Gastrocnemius medialis (tissue), 4 donors: ENCODE measurements around the gene UBE2Q1. TPM values are rescaled to one million over a fixed set of nuclear protein-coding genes. Genes with fewer than 3 reads are reported as not detected.

Source experiments
- ATAC-seq, 2 donors: fragments of 150-250 bp; one replicate each; pipeline ENCODE4 v1.9.1; 2016
- DNase-seq, 2 donors: peaks; one replicate each; pipeline ENCODE4 v3.0.0-alpha.2; 2019
- H3K27ac ChIP-seq, 4 donors: fragments of 200-600 bp; sonication (generic); 1 replicate in 1 of 4; 2 replicates in 3 of 4; pipeline ENCODE4 v1.5.1; 2016 to 2018; ENCODE audit warnings: mild to moderate bottlenecking in 2 of 4, moderate library complexity in 1 of 4
- H3K27me3 ChIP-seq, 3 donors: fragments of 200-600 bp; sonication (generic) in 2 of 3; 1 replicate in 1 of 3; 2 replicates in 2 of 3; pipeline versions ENCODE4 v1.5.1 to v1.6.0; 2016 to 2019; ENCODE audit warnings: mild to moderate bottlenecking in 1 of 3, moderate library complexity in 1 of 3
- H3K36me3 ChIP-seq, 2 donors: fragments of 200-600 bp; sonication (generic) in 1 of 2; one replicate each; pipeline ENCODE4 v1.5.1; 2017 to 2018
- H3K4me1 ChIP-seq, 2 donors: fragments of 200-600 bp; sonication (generic) in 1 of 2; one replicate each; pipeline ENCODE4 v1.5.1; 2016 to 2017; ENCODE audit warnings: mild to moderate bottlenecking in 2 of 2
- H3K4me3 ChIP-seq, 4 donors: fragments of 200-600 bp; sonication (generic) in 3 of 4; 1 replicate in 1 of 4; 2 replicates in 3 of 4; pipeline ENCODE4 v1.5.1; 2016 to 2019; ENCODE audit warnings: mild to moderate bottlenecking in 2 of 4
- H3K9me3 ChIP-seq, 3 donors: fragments of 200-600 bp; sonication (generic) in 2 of 3; 1 replicate in 1 of 3; 2 replicates in 2 of 3; pipeline ENCODE4 v1.5.1; 2016 to 2019
- CTCF ChIP-seq, 5 experiments: fragments of 450-650 bp in 3 of 5; fragments of 200-600 bp in 2 of 5; sonication (generic) in 2 of 5; IDR thresholded peaks in 4 of 5; conservative IDR thresholded peaks in 1 of 5; 1 replicate in 4 of 5; 2 replicates in 1 of 5; pipeline ENCODE4 v1.5.1; 2016 to 2019; ENCODE audit warnings: antibody characterized with exemption in 5 of 5, mild to moderate bottlenecking in 3 of 5, moderate library complexity in 3 of 5
- POLR2A ChIP-seq, 2 donors: fragments of 450-650 bp; IDR thresholded peaks; one replicate each; pipeline ENCODE4 v1.6.1; 2017; ENCODE audit warnings: antibody characterized with exemption in 2 of 2, mild to moderate bottlenecking in 2 of 2, moderate library complexity in 2 of 2
- in situ Hi-C, 4 donors: fragments of 200-750 bp; cut with MboI; loops; one replicate each; pipeline versions ENCODE4 v1.15.0 to v1.8.0; 2017; ENCODE audit warnings: low sequenced_read_pairs in 4 of 4
- intact Hi-C: fragments of 100-400 bp; cut with DNase I; formaldehyde crosslinking; loops from one replicate; pipeline ENCODE4 v1.15.1; 2023; ENCODE audit warnings: low total_unique reads
- total RNA-seq, 4 donors: library from RNA; depleted of rRNA; stranded (reverse); fragments of >200 nt; gene quantifications; one replicate each; pipeline versions ENCODE4 v1.1.0 to v1.2.3, GENCODE V29; 2016

The UBE2Q1 gene
- total RNA-seq, 4 donors from 2014 or later = 18.8 to 42.8 (median 24.1) TPM

- TF ChIP-seq CTCF (IDR thresholded peaks at IDR 0.05 in 4 of 5, conservative IDR thresholded peaks at IDR 0.05 in 1 of 5) = no peak
- TF ChIP-seq POLR2A (IDR thresholded peaks at IDR 0.05) = no peak
- H3K36me3 ChIP-seq = peaks cover 0 to 14% of the 10 kb centered on the region in 2 donors
- ATAC-seq (no peak), DNase-seq (no peak)
- intact Hi-C loops = no loop called here
- no peaks in the 10 kb centered on the region for H3K4me1 ChIP-seq
- in situ Hi-C loops = loop anchor here in 1 of 4 donors (10.0 kb wide), 1 partner anchor 309 kb away; no protein-coding TSS in a partner anchor
- no peak overlapping the region for H3K27ac ChIP-seq
- no peaks in the 10 kb centered on the region for H3K9me3 ChIP-seq
- no peaks in the 10 kb centered on the region for H3K27me3 ChIP-seq
- no peak overlapping the region for H3K4me3 ChIP-seq
Observed at GRCh38 chr1:154575147-154575927, 16.9 kb upstream of the UBE2Q1 start.

DNA sequence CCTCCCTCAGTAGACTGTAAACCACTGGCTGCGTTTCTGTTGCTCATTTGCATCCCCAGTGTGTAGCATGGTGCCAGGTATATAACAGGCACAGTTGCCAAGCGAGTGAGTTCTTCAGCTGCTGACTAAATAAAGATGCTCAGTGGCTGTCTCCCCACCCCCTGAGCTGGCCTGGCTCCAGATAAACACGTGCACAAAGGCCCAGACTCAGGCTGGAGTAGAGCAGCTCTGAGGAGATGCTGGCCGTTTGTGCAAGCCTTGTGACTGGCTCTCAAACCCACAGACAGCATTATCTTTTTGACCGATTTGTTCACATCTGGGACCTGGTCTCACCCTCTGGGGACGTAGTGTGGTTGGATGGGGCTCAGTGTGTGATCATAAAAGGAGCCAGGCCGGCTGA lies 16.3 kb upstream of the UBE2Q1 start:
- Histone ChIP-seq H3K36me3 (peaks cover 0 to 9% of the 10 kb centered on the region in 2 donors), H3K4me1 (no peaks in the 10 kb centered on the region), H3K27ac (no peak overlapping the region), H3K4me3 (no peak overlapping the region), H3K9me3 (no peaks in the 10 kb centered on the region), H3K27me3 (no peaks in the 10 kb centered on the region)
- in situ Hi-C loops = loop anchor here in 2 of 4 donors (10.0 to 25.0 kb wide), 2 partner anchors 188 to 310 kb away; no protein-coding TSS in a partner anchor
- TF ChIP-seq POLR2A (IDR thresholded peaks at IDR 0.05) (no peak), CTCF (IDR thresholded peaks at IDR 0.05 in 4 of 5, conservative IDR thresholded peaks at IDR 0.05 in 1 of 5) (no peak)
- ATAC-seq (no peak), DNase-seq (no peak)
- intact Hi-C loops = no loop called here

DNA sequence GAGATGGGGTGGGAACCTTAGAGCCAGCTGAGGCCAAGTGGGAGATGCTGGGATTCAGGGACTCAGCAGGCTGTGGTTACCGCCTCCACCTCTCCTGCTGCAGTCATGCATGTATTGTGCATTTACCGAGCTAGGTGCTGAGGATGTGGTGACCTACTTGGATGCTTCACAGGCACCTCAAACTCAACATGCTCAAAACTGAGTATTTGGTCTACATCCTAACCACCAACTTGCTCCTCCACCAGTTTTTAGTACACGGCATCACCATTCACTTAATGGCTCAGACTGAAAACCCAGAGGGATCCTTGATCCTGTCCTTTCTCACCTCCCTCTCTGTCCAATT lies 14.7 kb upstream of the UBE2Q1 start:
- in situ Hi-C loops (loop anchor here in 2 of 4 donors (10.0 to 25.0 kb wide), 2 partner anchors 189 to 312 kb away; no protein-coding TSS in a partner anchor), intact Hi-C loops (no loop called here)
- Histone ChIP-seq H3K4me3 (no peak overlapping the region), H3K36me3 (no peaks in the 10 kb centered on the region), H3K4me1 (peaks cover under 1 to 1% of the 10 kb centered on the region in 2 donors), H3K27ac (no peak overlapping the region), H3K9me3 (no peaks in the 10 kb centered on the region), H3K27me3 (no peaks in the 10 kb centered on the region)
- no peak for TF ChIP-seq POLR2A (IDR thresholded peaks at IDR 0.05)
- TF ChIP-seq CTCF (IDR thresholded peaks at IDR 0.05 in 4 of 5, conservative IDR thresholded peaks at IDR 0.05 in 1 of 5) = no peak
- DNase-seq (no peak), ATAC-seq (no peak)

- TF ChIP-seq CTCF (IDR thresholded peaks at IDR 0.05 in 4 of 5, conservative IDR thresholded peaks at IDR 0.05 in 1 of 5) = no peak
- no peak for TF ChIP-seq POLR2A (IDR thresholded peaks at IDR 0.05)
Observed at GRCh38 chr1:154572468-154573167, 14.2 kb upstream of the UBE2Q1 start.

More at GRCh38 chr1:154572468-154573167, 14.2 kb upstream of the UBE2Q1 start:
- H3K4me1 ChIP-seq = peaks cover 4% of the 10 kb centered on the region in 2 donors
- intact Hi-C loops = no loop called here
- H3K4me3 ChIP-seq = no peak overlapping the region
- H3K27ac ChIP-seq = no peak overlapping the region
- H3K27me3 ChIP-seq = no peaks in the 10 kb centered on the region
- DNase-seq = no peak
- in situ Hi-C loops = loop anchor here in 2 of 4 donors (10.0 to 25.0 kb wide), 2 partner anchors 190 to 312 kb away; no protein-coding TSS in a partner anchor
- H3K9me3 ChIP-seq = no peaks in the 10 kb centered on the region
- no peak for ATAC-seq
- no peaks in the 10 kb centered on the region for H3K36me3 ChIP-seq
